Heart left ventricle (tissue), 13 donors: ENCODE data around the gene ZNF22.

Source experiments
- POLR2A ChIP-seq, 2 donors: fragments of 450-650 bp; IDR thresholded peaks; one replicate each; pipeline ENCODE4 v1.6.1; 2017; ENCODE audit warnings: antibody characterized with exemption in 2 of 2, mild to moderate bottlenecking in 2 of 2, moderate library complexity in 2 of 2
- TF ChIP-seq, protein P1 (sequence below), 12 donors: fragments of 200-600 bp; sonication (generic) in 4 of 12; IDR thresholded peaks; one replicate each; pipeline versions ENCODE4 v1.5.0 to v1.8.0; 2018 to 2022; ENCODE audit warnings: antibody characterized with exemption in 12 of 12, mild to moderate bottlenecking in 5 of 12
- donor health status: ischemic (EF 13 %, LVEDD 7.1; RV severe dilation, severe dysfunction).
- donor health status: DM: no; HTN: yes; CAD: no.
- donor health status: DM: no; HTN: no; CAD: no.
- donor health status: ischemic (EF 25% LVEDD 6.9; RV normal size, moderate dysfunction).
- donor health status: ischemic (EF 25% LVEDD 5.7; RV mildly dilated, moderate dysfunction).
- donor health status: ischemic (EF 35%, LVEDD 5.7; RV mildly dilated, moderate dysfunction).
- donor health status: nonischemic (EF 11% LVEDD 7.7; RV severe dilation, severe dysfunction).
- donor health status: DM: yes; HTN: yes; CAD: no.
- donor health status: PGD.
- donor health status: ischemic (EF 29% LVEDD 5.4; RV normal size, mild dysfunction).
- donor health status: nonischemic (EF 23%, LVEDD 6.1; RV moderate dilation, normal function).

GRCh38 chr10:44988957-44989585, 11.7 kb upstream of the ZNF22 start:
- TF ChIP-seq POLR2A (IDR thresholded peaks at IDR 0.05), result no peak
- TF ChIP-seq, protein P1, sequence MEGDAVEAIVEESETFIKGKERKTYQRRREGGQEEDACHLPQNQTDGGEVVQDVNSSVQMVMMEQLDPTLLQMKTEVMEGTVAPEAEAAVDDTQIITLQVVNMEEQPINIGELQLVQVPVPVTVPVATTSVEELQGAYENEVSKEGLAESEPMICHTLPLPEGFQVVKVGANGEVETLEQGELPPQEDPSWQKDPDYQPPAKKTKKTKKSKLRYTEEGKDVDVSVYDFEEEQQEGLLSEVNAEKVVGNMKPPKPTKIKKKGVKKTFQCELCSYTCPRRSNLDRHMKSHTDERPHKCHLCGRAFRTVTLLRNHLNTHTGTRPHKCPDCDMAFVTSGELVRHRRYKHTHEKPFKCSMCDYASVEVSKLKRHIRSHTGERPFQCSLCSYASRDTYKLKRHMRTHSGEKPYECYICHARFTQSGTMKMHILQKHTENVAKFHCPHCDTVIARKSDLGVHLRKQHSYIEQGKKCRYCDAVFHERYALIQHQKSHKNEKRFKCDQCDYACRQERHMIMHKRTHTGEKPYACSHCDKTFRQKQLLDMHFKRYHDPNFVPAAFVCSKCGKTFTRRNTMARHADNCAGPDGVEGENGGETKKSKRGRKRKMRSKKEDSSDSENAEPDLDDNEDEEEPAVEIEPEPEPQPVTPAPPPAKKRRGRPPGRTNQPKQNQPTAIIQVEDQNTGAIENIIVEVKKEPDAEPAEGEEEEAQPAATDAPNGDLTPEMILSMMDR (IDR thresholded peaks at IDR 0.05), result no peak
